Measurements from ENCODE around the gene JAM3.

The JAM3 gene

DNA sequence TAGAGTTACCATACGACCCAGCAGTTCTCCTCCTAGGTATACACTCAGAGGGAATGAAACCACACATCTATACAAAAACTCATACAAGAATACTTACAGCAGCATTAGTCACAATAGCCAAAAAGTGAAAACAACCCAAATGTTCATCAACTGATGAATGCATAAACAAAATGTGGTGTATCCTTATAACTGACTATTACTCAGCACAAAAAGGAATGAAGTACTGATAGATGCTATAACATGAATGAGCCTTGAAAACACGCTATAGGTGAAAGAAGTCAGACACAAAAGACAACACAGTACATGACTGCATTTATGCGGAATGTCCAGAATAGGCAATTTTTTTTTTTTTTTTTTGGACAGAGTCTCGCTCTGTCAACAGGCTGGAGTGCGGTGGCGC is 131.8 kb downstream of the JAM3 start:
- TF ChIP-seq BHLHE40 (IDR thresholded peaks at IDR 0.05; ENCODE audit: borderline replicate concordance), result no peak
- TF ChIP-seq, protein P1, sequence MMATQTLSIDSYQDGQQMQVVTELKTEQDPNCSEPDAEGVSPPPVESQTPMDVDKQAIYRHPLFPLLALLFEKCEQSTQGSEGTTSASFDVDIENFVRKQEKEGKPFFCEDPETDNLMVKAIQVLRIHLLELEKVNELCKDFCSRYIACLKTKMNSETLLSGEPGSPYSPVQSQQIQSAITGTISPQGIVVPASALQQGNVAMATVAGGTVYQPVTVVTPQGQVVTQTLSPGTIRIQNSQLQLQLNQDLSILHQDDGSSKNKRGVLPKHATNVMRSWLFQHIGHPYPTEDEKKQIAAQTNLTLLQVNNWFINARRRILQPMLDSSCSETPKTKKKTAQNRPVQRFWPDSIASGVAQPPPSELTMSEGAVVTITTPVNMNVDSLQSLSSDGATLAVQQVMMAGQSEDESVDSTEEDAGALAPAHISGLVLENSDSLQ (IDR thresholded peaks at IDR 0.05), result no peak
- TF ChIP-seq SUZ12 (IDR thresholded peaks at IDR 0.05), result no peak
- no peak for TF ChIP-seq HDGF (IDR thresholded peaks at IDR 0.05; ENCODE audit: borderline replicate concordance)
- TF ChIP-seq SP1 (IDR thresholded peaks at IDR 0.05), result no peak
- no peak for TF ChIP-seq CTBP1 (IDR thresholded peaks at IDR 0.05; ENCODE audit: borderline replicate concordance)
- no peak for TF ChIP-seq ZNF384 (IDR thresholded peaks at IDR 0.05)
- no peak for TF ChIP-seq L3MBTL2 (conservative IDR thresholded peaks at IDR 0.05)
- no peak for TF ChIP-seq LEF1 (IDR thresholded peaks at IDR 0.05; ENCODE audit: borderline replicate concordance)
- no peak for TF ChIP-seq FOXM1 (IDR thresholded peaks at IDR 0.05; ENCODE audit: borderline replicate concordance)
- no peak for TF ChIP-seq FOXK2 (IDR thresholded peaks at IDR 0.05)
- no peak for TF ChIP-seq FOXA1 (IDR thresholded peaks at IDR 0.05)
- no peak for TF ChIP-seq NFRKB (IDR thresholded peaks at IDR 0.05)
- no peak for TF ChIP-seq TARDBP (IDR thresholded peaks at IDR 0.05)
- no peak for TF ChIP-seq ARNT (IDR thresholded peaks at IDR 0.05)
- ChIA-PET CTCF (interaction anchor here (0.7 kb wide), 1 partner anchor 8 kb away, joined by 6 read pairs; no protein-coding TSS in a partner anchor), POLR2A (no interaction called here)
- no peak for DNase-seq (ENCODE audit: extremely low spot score)
